Ovary (tissue), 3 donors: Measurements from ENCODE around the gene ARHGAP27.
"Not testable (repeated sequence)": the region's sequence is repeated elsewhere in the genome, so short reads cannot be mapped to it uniquely, and the experiment has no call there.

Experiments used
- CTCF ChIP-seq, 3 donors: fragments of 450-650 bp in 2 of 3; fragments of 200-600 bp in 1 of 3; IDR thresholded peaks; one replicate each; pipeline versions ENCODE4 v1.5.1 to v1.8.0; 2016 to 2022; ENCODE audit warnings: antibody characterized with exemption in 3 of 3, mild to moderate bottlenecking in 1 of 3
- POLR2A ChIP-seq: fragments of 450-650 bp; IDR thresholded peaks from one replicate; pipeline ENCODE4 v1.6.1; 2017; ENCODE audit warnings: antibody characterized with exemption, mild to moderate bottlenecking, moderate library complexity
- donor health status: DM: no; HTN: no; CAD: no.

- TF ChIP-seq CTCF (IDR thresholded peaks at IDR 0.05); POLR2A: not testable (repeated sequence)
Observed at GRCh38 chr17:45449260-45449659, 16.6 kb upstream of the ARHGAP27 start.
